Measurements from ENCODE around the gene ANKRD13C. TPM values are rescaled to one million over a fixed set of nuclear protein-coding genes. Genes with fewer than 3 reads are reported as not detected.

The ANKRD13C gene
- total and polyA plus RNA-seq, 10 donors, result 7.4 to 27.7 (median 20.7) TPM

GRCh38 chr1:70222716-70223235 is 131.7 kb downstream of the ANKRD13C start:
- H3K9me3 ChIP-seq, result no peaks in the 10 kb centered on the region
- peaks cover 0 to 38% (median 11%) of the 10 kb centered on the region in 6 donors for H3K36me3 ChIP-seq
- peak overlapping the region in 7 of 8 donors; percentile 10 to 99 (median 97) for H3K27ac ChIP-seq
- WGBS, 5 donors, result 16 to 39% (median 21%) methylated on average over 3 of the region's 3 CpGs
- H3K27me3 ChIP-seq (replicated peaks in 1 of 7), result no peaks in the 10 kb centered on the region
- no peak for DNase-seq
- intact Hi-C loops (cut with DNase I; ENCODE audit: low total_unique reads), result no loop called here
- H3K4me3 ChIP-seq, result peak overlapping the region in 4 of 8 donors; percentile 63 to 84 (median 67)
- H3K4me1 ChIP-seq, result peaks cover 27 to 78% (median 57%) of the 10 kb centered on the region in 6 donors
- no peak for TF ChIP-seq CTCF (IDR thresholded peaks at IDR 0.05 in 8 of 11, conservative IDR thresholded peaks at IDR 0.05 in 3 of 11)
- no peak for TF ChIP-seq POLR2AphosphoS5 (IDR thresholded peaks at IDR 0.05)
- TF ChIP-seq POLR2A (IDR thresholded peaks at IDR 0.05), result no peak

- TF ChIP-seq CTCF (IDR thresholded peaks at IDR 0.05 in 8 of 11, conservative IDR thresholded peaks at IDR 0.05 in 3 of 11) (peak in 5 of 11 experiments; percentile 18 to 42 (median 35)), POLR2AphosphoS5 (IDR thresholded peaks at IDR 0.05) (peak; percentile 92 to 98 (median 95)), POLR2A (IDR thresholded peaks at IDR 0.05) (peak in 2 of 3 donors; percentile 35 to 42)
- Histone ChIP-seq H3K9me3 (no peaks in the 10 kb centered on the region), H3K27ac (peak within 1 kb of the TSS; percentile 92 to 99 (median 98)), H3K27me3 (replicated peaks in 1 of 7) (no peaks in the 10 kb centered on the region), H3K4me1 (peaks cover 23 to 78% (median 51%) of the 10 kb centered on the region in 6 donors), H3K36me3 (peaks cover 0 to 50% (median 13%) of the 10 kb centered on the region in 6 donors), H3K4me3 (peak within 1 kb of the TSS; percentile 50 to 84 (median 64))
- peak; percentile 99 for DNase-seq
- 0% methylated on average over 69 to 74 of the region's 74 CpGs for WGBS, 5 donors
- intact Hi-C loops (cut with DNase I; ENCODE audit: low total_unique reads), result no loop called here
Measured at GRCh38 chr1:70221238-70222121, 133.0 kb downstream of the ANKRD13C start, which contains the start of gene SRSF11. TSS of gene SRSF11 (plus strand) at chr1:70221380. CDS start at chr1:70221637, 257 bp downstream.

- Histone ChIP-seq H3K4me3 (peak overlapping the region; percentile 50 to 84 (median 64)), H3K27me3 (replicated peaks in 1 of 7) (no peaks in the 10 kb centered on the region), H3K36me3 (peaks cover 0 to 51% (median 14%) of the 10 kb centered on the region in 6 donors), H3K4me1 (peaks cover 23 to 78% (median 47%) of the 10 kb centered on the region in 6 donors), H3K27ac (peak overlapping the region; percentile 92 to 99 (median 98)), H3K9me3 (no peaks in the 10 kb centered on the region)
- intact Hi-C loops (cut with DNase I; ENCODE audit: low total_unique reads), result no loop called here
- TF ChIP-seq CTCF (IDR thresholded peaks at IDR 0.05 in 8 of 11, conservative IDR thresholded peaks at IDR 0.05 in 3 of 11) (no peak), POLR2AphosphoS5 (IDR thresholded peaks at IDR 0.05) (no peak), POLR2A (IDR thresholded peaks at IDR 0.05) (no peak)
- WGBS, 5 donors, result 52 to 58% (median 54%) methylated on average over 17 of the region's 17 CpGs
- DNase-seq, result no peak
Measured at GRCh38 chr1:70220517-70221237, 133.8 kb downstream of the ANKRD13C start.

All from spleen (tissue), 11 donors.